MM.1S (cell line): ENCODE data around the gene SRI.

Source experiments
- DNase-seq: peaks from one replicate; pipeline ENCODE4 v3.0.0-alpha.2; 2015
- H2AFZ ChIP-seq: fragments of 300-600 bp; sonication (generic); 2 replicates; pipeline ENCODE4 v1.6.0; 2016; ENCODE audit warnings: antibody characterized with exemption, low read length
- H3F3A ChIP-seq: fragments of 300-600 bp; sonication (generic); 2 replicates; pipeline ENCODE4 v1.6.1; 2016; ENCODE audit warnings: mild to moderate bottlenecking, antibody characterized with exemption, low read length, moderate library complexity, mixed read lengths; ENCODE audit not compliant: insufficient read depth
- H3K27ac ChIP-seq: fragments of 300-600 bp; sonication (generic); 2 replicates; pipeline ENCODE4 v1.5.1; 2016; ENCODE audit warnings: mild to moderate bottlenecking, low read length
- H3K27me3 ChIP-seq: fragments of 300-600 bp; sonication (generic); replicated peaks from 2 replicates; pipeline ENCODE4 v1.6.0; 2016; ENCODE audit warnings: low read length; ENCODE audit not compliant: insufficient read depth
- H3K36me3 ChIP-seq: fragments of 300-600 bp; sonication (generic); replicated peaks from 2 replicates; pipeline ENCODE4 v1.6.1; 2016; ENCODE audit warnings: mild to moderate bottlenecking, low read length, mixed read lengths; ENCODE audit not compliant: insufficient read depth
- H3K4me1 ChIP-seq: fragments of 300-600 bp; sonication (generic); 2 replicates; pipeline ENCODE4 v1.6.1; 2016; ENCODE audit warnings: low read length, mixed read lengths
- H3K4me2 ChIP-seq: fragments of 300-600 bp; sonication (generic); 2 replicates; pipeline ENCODE4 v1.6.0; 2016; ENCODE audit warnings: low read depth, low read length
- H3K4me3 ChIP-seq: fragments of 300-600 bp; sonication (generic); 2 replicates; pipeline ENCODE4 v1.5.1; 2016; ENCODE audit warnings: low read length, mixed read lengths
- H3K79me2 ChIP-seq: fragments of 300-600 bp; sonication (generic); 2 replicates; pipeline ENCODE4 v1.6.1; 2016; ENCODE audit warnings: mixed run types, low read length, mixed read lengths
- H3K9ac ChIP-seq: fragments of 300-600 bp; sonication (generic); 2 replicates; pipeline ENCODE4 v1.6.1; 2016; ENCODE audit warnings: low read length, mixed read lengths
- H3K9me2 ChIP-seq: fragments of 300-600 bp; sonication (generic); replicated peaks from 2 replicates; pipeline ENCODE4 v1.6.1; 2016; ENCODE audit warnings: mild to moderate bottlenecking, low read length, mixed read lengths; ENCODE audit not compliant: insufficient read depth
- H3K9me3 ChIP-seq: fragments of 300-600 bp; sonication (generic); replicated peaks from 2 replicates; pipeline ENCODE4 v1.6.1; 2016; ENCODE audit warnings: mild to moderate bottlenecking, low read length, mixed read lengths; ENCODE audit not compliant: insufficient read depth
- H4K20me1 ChIP-seq: fragments of 300-600 bp; sonication (generic); 2 replicates; pipeline ENCODE4 v1.6.1; 2016; ENCODE audit warnings: mild to moderate bottlenecking, low read length, moderate library complexity, mixed read lengths; ENCODE audit not compliant: insufficient read depth
- EZH2 ChIP-seq: fragments of 300-600 bp; sonication (generic); optimal IDR thresholded peaks from 2 replicates; pipeline ENCODE3; 2017; ENCODE audit warnings: low read depth, mild to moderate bottlenecking, antibody characterized with exemption, low read length, mixed read lengths
- EZH2phosphoT487 ChIP-seq: fragments of 300-600 bp; sonication (generic); IDR thresholded peaks from 2 replicates; pipeline ENCODE4 v1.6.1; 2018; ENCODE audit warnings: antibody characterized with exemption, low read length
- TF ChIP-seq, protein P1 (sequence below): fragments of 300-600 bp; sonication (generic); IDR thresholded peaks from 2 replicates; pipeline ENCODE4 v1.5.1; 2016; ENCODE audit warnings: antibody characterized with exemption, low read length, mixed read lengths

Gene SRI

DNA sequence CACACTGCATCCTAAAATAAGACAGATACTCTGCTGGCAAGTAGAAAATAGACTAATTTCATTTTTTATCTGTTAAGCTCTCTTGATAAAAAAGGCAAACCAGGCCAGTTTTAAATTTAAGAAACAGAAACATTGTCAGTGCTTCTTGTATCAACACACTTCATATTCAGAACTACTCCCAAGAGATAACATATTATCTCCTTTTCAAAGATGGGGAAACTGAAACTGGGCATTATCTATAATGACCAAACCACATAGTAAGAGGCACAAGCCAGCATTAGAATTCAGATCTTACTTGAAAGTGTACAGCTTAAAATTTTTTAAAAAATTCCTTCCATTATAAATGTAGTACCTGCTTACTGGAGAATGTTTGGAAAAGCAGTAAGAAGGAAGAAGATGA, 14.7 kb downstream of the SRI start:
- H3K4me3 ChIP-seq: no peak overlapping the region
- no peaks in the 10 kb centered on the region for H3K79me2 ChIP-seq
- H3K4me1 ChIP-seq: peaks cover 18% of the 10 kb centered on the region
- H3K27me3 ChIP-seq: no peaks in the 10 kb centered on the region
- no peak overlapping the region for H3K27ac ChIP-seq
- H2AFZ ChIP-seq: no peak overlapping the region
- TF ChIP-seq EZH2: no peak
- TF ChIP-seq, protein P1, sequence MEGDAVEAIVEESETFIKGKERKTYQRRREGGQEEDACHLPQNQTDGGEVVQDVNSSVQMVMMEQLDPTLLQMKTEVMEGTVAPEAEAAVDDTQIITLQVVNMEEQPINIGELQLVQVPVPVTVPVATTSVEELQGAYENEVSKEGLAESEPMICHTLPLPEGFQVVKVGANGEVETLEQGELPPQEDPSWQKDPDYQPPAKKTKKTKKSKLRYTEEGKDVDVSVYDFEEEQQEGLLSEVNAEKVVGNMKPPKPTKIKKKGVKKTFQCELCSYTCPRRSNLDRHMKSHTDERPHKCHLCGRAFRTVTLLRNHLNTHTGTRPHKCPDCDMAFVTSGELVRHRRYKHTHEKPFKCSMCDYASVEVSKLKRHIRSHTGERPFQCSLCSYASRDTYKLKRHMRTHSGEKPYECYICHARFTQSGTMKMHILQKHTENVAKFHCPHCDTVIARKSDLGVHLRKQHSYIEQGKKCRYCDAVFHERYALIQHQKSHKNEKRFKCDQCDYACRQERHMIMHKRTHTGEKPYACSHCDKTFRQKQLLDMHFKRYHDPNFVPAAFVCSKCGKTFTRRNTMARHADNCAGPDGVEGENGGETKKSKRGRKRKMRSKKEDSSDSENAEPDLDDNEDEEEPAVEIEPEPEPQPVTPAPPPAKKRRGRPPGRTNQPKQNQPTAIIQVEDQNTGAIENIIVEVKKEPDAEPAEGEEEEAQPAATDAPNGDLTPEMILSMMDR: no peak
- TF ChIP-seq EZH2phosphoT487: no peak
- H4K20me1 ChIP-seq: no peaks in the 10 kb centered on the region
- no peaks in the 10 kb centered on the region; the same call in 1 of the 2 replicates for H3K36me3 ChIP-seq
- no peak overlapping the region for H3K4me2 ChIP-seq
- H3K9me2 ChIP-seq: no peaks in the 10 kb centered on the region
- no peaks in the 10 kb centered on the region for H3F3A ChIP-seq
- H3K9ac ChIP-seq: no peak overlapping the region
- no peak for DNase-seq
- no peaks in the 10 kb centered on the region for H3K9me3 ChIP-seq

DNA sequence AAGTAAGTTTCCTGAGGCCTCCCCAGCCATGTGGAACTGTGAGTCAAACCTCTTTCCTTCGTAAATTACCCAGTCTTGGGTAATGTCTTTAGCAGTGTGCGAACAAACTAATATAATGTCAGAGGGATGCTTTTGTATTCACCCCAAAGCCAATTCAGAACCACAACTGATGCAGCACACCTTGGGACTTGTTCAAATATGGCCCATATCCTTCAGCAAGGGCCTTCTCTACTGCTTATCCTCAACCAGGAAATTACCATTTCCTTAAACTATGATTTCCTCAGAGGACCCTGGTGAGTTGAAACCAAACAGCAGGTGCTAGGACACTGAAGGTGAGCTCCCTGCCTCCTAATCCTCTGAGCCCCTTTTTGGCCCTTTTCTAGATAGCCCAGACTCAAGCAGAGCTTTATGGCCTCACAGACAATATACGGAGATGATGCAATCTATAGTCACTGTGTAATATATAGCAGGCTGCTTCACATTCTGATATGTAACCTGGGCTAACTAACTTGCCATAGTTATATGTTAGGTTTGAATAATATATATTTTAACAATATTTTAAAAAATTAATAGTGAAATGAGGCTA, 15.2 kb downstream of the SRI start:
- no peaks in the 10 kb centered on the region for H4K20me1 ChIP-seq
- TF ChIP-seq EZH2phosphoT487: no peak
- TF ChIP-seq, protein P1: no peak
- no peak for TF ChIP-seq EZH2
- no peak overlapping the region for H3K4me2 ChIP-seq
- H3K4me3 ChIP-seq: no peak overlapping the region
- H3K9me3 ChIP-seq: no peaks in the 10 kb centered on the region
- H3K27me3 ChIP-seq: no peaks in the 10 kb centered on the region
- no peaks in the 10 kb centered on the region for H3K79me2 ChIP-seq
- DNase-seq: no peak
- H2AFZ ChIP-seq: no peak overlapping the region
- no peaks in the 10 kb centered on the region for H3K9me2 ChIP-seq
- no peak overlapping the region for H3K9ac ChIP-seq
- no peak overlapping the region for H3K27ac ChIP-seq
- peaks cover 18% of the 10 kb centered on the region for H3K4me1 ChIP-seq
- H3F3A ChIP-seq: no peaks in the 10 kb centered on the region
- H3K36me3 ChIP-seq: no peaks in the 10 kb centered on the region; the same call in 1 of the 2 replicates

DNA sequence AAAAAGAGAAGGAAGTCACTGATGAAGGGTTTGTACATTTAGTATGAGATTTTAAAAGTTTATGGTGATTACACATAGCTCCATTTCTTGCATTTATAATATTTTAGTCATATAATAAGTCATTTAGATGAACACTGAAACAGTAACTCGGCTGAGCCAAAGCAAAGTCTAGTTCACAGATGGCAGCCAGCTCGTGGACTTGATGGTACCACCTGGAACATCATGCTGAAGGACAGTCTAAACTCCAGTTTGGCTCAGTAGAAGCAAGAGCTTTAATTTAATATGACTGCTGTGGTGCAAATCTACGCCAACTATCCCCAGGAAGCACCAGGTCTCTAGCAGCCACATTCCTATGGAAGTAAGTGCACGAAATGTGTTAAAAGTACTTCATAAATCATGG, 16.4 kb downstream of the SRI start:
- Histone ChIP-seq H3K9me2 (no peaks in the 10 kb centered on the region), H3K4me1 (peaks cover 18% of the 10 kb centered on the region)

More for the DNA sequence above, 16.4 kb downstream of the SRI start:
- no peak for DNase-seq
- no peaks in the 10 kb centered on the region; the same call in 1 of the 2 replicates for H3K36me3 ChIP-seq
- no peak overlapping the region for H3K9ac ChIP-seq
- H3K9me3 ChIP-seq: no peaks in the 10 kb centered on the region
- no peaks in the 10 kb centered on the region for H3K27me3 ChIP-seq
- H3K4me3 ChIP-seq: no peak overlapping the region
- H3K79me2 ChIP-seq: no peaks in the 10 kb centered on the region
- no peak overlapping the region for H2AFZ ChIP-seq
- no peaks in the 10 kb centered on the region for H3F3A ChIP-seq
- no peaks in the 10 kb centered on the region for H4K20me1 ChIP-seq
- no peak overlapping the region for H3K27ac ChIP-seq
- no peak overlapping the region for H3K4me2 ChIP-seq
- TF ChIP-seq, protein P1: no peak
- TF ChIP-seq EZH2phosphoT487: no peak
- no peak for TF ChIP-seq EZH2
